ENCODE results near the gene MAPK7. TPM values are rescaled to one million over a fixed set of nuclear protein-coding genes. Genes with fewer than 3 reads are reported as not detected.

The MAPK7 gene
- total and polyA plus RNA-seq, 9 of the 15 experiments (the other 6 are each of a cell fraction or from before 2014, with no cell fraction given): 0.46 to 7.5 (median 2.5) TPM

DNA sequence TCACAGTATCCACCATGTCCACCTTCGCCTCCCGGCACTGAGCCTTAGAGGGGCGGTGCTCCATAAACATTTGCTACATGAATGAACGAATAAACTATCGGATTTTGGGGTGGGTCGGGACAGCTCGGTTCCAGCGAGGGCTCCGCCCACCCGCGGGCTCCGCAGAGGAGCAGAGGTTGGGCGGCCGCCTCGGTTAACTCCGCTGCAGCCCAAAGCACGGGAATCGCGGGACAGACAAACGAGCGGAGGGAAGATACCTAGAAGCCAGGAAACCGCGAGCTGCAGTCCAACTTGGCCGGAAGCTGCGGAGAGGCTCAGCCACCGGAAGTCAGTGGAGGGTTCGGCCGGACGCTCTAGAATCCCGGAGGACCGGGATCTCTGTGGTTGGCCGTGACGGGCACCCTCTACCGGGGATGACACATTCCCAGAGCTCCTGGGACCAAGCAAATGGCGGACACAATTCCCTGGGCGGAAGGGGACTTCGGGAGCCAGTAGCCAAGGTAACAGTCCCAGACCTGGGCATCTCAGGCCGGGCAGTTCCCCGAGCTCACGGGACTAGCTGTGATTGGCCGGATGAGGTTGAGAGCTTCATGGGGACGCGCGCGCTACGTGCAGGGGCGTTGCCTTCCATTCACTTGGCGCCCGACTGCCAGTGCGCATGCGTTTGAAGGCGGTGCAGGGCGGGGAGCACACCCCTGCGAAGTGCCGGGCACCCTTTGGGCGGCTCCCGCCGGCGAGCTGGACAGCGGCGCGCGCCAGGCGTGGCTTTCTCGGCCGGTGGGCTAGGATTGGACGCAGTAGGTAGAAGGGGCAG lies 489 bp upstream of the MAPK7 start (continued):
- TF ChIP-seq REST (IDR thresholded peaks at IDR 0.05; ENCODE audit: borderline replicate concordance) (peak; percentile 98), REST (CRISPR knock-in tag; IDR thresholded peaks at IDR 0.05; ENCODE audit: low read depth) (peak; percentile 94), CREM (IDR thresholded peaks at IDR 0.05; ENCODE audit: low read depth) (peak; percentile 10; the same call in 1 of the 2 replicates), NFYB (IDR thresholded peaks at IDR 0.05; ENCODE audit: extremely low read depth, insufficient read length) (peak; percentile 55), FOXP1 (CRISPR knock-in tag; IDR thresholded peaks at IDR 0.05) (no peak), SMAD3 (CRISPR knock-in tag; conservative IDR thresholded peaks at IDR 0.05) (0 out of 2 replicates have a peak, but pooled peaks have one; percentile 3), XRCC4 (IDR thresholded peaks at IDR 0.05; ENCODE audit: extremely low read depth, insufficient read depth, insufficient read length) (no peak), PML (IDR thresholded peaks at IDR 0.05; ENCODE audit: low read length) (peak; percentile 42; the same call in 1 of the 2 replicates), SUPT5H (IDR thresholded peaks at IDR 0.05) (peak; percentile 75), CREB3L1 (IDR thresholded peaks at IDR 0.05; ENCODE audit: borderline replicate concordance, low read depth) (peak; percentile 94)
- TF ChIP-seq, protein P1, sequence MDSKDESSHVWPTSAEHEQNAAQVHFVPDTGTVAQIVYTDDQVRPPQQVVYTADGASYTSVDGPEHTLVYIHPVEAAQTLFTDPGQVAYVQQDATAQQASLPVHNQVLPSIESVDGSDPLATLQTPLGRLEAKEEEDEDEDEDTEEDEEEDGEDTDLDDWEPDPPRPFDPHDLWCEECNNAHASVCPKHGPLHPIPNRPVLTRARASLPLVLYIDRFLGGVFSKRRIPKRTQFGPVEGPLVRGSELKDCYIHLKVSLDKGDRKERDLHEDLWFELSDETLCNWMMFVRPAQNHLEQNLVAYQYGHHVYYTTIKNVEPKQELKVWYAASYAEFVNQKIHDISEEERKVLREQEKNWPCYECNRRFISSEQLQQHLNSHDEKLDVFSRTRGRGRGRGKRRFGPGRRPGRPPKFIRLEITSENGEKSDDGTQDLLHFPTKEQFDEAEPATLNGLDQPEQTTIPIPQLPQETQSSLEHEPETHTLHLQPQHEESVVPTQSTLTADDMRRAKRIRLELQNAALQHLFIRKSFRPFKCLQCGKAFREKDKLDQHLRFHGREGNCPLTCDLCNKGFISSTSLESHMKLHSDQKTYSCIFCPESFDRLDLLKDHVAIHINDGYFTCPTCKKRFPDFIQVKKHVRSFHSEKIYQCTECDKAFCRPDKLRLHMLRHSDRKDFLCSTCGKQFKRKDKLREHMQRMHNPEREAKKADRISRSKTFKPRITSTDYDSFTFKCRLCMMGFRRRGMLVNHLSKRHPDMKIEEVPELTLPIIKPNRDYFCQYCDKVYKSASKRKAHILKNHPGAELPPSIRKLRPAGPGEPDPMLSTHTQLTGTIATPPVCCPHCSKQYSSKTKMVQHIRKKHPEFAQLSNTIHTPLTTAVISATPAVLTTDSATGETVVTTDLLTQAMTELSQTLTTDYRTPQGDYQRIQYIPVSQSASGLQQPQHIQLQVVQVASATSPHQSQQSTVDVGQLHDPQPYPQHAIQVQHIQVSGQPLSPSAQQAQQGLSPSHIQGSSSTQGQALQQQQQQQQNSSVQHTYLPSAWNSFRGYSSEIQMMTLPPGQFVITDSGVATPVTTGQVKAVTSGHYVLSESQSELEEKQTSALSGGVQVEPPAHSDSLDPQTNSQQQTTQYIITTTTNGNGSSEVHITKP (IDR thresholded peaks at IDR 0.05; ENCODE audit: partially characterized antibody): peak; percentile 91
- TF ChIP-seq, protein P2, sequence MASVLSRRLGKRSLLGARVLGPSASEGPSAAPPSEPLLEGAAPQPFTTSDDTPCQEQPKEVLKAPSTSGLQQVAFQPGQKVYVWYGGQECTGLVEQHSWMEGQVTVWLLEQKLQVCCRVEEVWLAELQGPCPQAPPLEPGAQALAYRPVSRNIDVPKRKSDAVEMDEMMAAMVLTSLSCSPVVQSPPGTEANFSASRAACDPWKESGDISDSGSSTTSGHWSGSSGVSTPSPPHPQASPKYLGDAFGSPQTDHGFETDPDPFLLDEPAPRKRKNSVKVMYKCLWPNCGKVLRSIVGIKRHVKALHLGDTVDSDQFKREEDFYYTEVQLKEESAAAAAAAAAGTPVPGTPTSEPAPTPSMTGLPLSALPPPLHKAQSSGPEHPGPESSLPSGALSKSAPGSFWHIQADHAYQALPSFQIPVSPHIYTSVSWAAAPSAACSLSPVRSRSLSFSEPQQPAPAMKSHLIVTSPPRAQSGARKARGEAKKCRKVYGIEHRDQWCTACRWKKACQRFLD (CRISPR knock-in tag; IDR thresholded peaks at IDR 0.05): peak; percentile 62; the same call in 1 of the 2 replicates

Measured in K562 (cell line).